HG03066 (cell line): ENCODE results near the gene NTM.

ENCODE experiments used
- ATAC-seq: cut with Tn5 transposase; IDR thresholded peaks from one replicate; pipeline ENCODE4 v1.9.1; 2021; ENCODE audit warnings: low read depth; ENCODE audit not compliant: unreplicated experiment

The NTM gene

DNA sequence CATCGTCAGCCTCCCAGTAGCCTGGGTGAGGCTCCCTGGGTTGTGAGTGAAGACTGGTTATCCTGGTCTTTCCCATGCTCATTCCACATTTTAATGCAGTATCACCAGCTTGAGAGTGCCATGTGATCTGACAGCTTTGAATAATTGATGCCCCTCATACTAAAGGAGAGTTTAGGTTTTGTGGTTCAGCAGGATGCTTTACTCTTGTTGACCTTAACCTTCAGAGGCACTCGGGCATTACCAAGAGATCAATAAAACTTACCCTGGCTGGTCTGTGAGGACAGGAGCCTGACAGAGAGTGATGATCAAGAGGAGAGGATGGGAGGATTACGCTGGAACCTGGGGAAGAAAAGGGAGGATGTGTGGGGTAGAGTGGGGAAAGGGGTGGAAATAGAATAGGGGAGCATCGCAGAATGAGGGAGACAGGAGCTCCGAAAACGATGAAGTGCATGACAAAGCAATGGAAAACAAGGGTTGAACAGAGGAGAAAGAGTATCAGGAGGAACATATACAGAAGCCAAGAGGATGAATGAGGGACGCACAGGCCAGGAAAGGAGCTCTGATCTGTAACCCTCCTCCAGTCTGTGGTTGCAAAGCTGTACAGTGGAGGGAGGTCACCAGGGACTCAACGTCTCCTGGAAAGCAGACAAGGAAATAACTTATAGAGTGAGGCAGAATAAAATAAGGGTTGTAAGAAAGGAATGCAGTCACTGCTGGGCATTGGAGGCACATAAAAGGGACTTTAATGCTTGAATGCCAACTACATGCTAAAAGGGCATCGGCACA, 594.5 kb downstream of the NTM start:
- ATAC-seq: no peak

GRCh38 chr11:131965504-131965903, 595.1 kb downstream of the NTM start:
- ATAC-seq: no peak

GRCh38 chr11:131966667-131967066, 596.3 kb downstream of the NTM start:
- ATAC-seq: no peak

DNA sequence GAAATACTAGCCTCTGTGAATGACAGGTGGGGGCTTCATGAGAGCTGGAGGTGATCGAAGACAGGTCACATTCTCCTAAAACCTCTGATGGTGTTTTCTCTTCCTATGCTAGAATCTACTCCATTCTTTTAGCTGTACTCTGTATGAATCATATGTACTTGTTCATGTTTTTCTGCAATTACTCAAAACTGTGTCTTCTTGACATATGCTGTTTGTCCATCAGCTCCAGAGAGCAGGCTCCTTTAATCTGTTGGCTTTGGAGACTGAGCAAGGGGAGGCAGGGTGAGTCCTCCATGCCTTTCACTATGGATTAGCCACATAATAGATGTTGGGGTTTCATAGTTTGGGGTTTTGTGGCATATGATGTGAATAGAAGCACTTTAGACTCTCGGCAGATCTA, 598.8 kb downstream of the NTM start:
- ATAC-seq: no peak

GRCh38 chr11:131973061-131973460, 602.6 kb downstream of the NTM start:
- ATAC-seq: no peak

DNA sequence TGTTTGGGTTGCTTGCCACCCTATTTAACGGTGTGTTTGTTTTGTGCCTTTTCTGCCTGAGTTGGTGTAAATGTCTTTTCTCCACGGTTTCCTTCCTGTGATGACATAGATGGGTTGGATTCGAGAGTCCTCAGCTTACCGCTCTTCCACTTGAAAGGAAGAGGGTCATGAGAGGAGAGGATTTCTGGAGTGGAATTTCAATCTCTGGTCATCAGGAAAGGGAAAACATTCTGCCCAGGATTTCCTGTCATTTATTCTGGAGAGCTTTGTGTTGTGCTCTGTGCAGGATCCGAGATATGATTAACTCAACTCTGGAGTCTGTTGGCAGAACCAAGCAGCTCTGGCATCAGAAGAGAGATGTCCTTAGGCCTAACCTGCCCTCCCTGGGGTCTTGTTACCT, 605.2 kb downstream of the NTM start:
- ATAC-seq: no peak

DNA sequence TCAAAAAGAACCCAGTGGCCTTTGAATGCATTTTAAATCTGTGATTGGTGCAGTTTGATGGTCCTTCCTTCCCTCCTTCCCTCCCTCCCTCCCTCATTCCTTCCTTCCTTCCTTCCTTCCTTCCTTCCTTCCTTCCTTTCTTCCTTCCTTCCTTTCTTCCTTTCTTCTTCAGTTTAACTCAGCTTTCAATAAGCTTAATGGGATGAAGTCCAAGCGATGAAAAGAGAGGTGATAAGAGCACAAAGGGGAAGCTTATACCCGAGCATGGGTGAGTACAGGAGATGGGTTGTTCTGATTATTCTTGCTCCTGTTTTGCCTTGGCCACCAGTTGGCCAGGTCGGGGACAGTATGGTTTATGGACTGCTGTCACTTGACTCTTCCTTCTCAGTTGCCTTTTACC, 605.6 kb downstream of the NTM start:
- ATAC-seq: no peak

DNA sequence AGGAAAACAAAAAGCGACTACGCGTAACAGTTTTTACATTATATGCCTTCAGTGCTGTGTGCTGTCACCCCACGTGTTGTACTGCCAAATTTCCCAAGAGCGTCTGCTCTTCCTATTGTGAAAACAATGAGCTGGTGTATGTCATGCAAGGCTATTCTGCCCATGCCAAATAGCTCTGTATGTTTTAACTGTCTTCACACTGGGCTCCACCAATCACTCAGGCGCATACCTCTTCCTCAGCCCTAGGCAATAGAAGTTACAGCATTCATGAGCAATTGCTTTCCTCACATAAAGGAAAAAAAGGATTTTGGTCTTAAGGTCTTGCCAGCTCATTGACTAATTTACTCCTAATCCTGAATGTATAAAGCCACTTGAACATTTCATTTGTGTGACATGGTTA, 606.8 kb downstream of the NTM start:
- no peak for ATAC-seq

GRCh38 chr11:131977854-131978253, 607.4 kb downstream of the NTM start:
- ATAC-seq: no peak

DNA sequence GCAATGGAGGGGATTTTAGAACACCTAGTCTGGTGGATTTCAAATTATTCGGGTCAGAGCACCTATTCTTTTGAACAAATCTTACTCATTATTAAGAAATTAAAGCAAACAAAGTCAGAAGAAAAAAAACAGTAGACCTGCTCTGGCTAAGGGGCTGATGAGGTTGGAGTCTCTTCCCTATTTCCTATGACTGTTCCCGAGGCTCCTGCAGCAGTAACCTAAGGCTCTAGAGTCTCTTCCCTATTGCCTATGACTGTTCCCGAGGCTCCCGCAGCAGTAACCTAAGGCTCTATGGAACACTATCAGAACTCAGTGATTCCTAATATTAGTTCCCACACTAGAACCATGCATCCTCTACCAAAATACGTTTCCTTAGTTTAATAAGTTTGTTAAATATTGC, 607.9 kb downstream of the NTM start:
- ATAC-seq: no peak

DNA sequence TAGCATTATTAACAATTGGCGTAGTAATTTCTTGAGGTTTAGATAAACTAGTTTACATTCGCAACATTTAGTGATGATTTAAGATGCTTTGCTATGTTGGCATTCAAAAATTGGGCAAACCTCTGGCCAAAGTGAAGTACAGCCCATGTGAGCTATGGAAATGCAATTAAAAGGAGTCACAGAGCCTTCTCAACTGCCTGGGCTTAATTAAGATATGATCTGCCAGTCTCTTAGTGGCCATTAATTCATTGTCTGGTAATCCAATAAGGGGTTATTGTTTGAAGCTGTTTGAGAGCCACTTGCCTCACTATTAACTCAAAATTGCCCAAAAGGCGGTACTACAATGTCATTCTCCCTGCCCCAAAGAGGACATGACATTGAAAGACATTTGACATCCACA, 608.9 kb downstream of the NTM start:
- ATAC-seq: no peak

- no peak for ATAC-seq
Measured at GRCh38 chr11:131980199-131980598, 609.8 kb downstream of the NTM start.

GRCh38 chr11:131980888-131981668, 610.7 kb downstream of the NTM start:
- no peak for ATAC-seq

DNA sequence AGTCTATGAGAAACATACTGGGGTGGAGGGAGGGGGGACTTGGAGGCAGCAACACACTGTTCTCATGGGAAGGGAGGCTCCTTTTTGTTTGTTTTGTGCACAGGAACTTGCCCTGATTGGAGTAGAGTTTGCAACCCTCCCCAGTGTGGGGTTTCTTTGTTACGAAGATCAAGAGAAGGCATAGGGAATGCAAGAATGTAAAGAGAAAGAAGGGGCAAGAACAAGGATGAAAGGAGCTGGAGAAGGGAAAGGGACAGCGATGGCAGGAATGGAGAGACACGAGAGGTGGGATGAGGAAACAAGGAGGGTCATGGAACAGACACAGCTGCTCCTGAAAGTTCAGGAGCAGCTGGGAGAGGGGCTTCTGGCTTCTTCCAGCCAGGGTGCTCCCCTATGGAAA, 611.7 kb downstream of the NTM start:
- ATAC-seq: no peak

- ATAC-seq: no peak
Measured at GRCh38 chr11:131985846-131986301, 615.5 kb downstream of the NTM start.

GRCh38 chr11:131987703-131988102, 617.3 kb downstream of the NTM start:
- ATAC-seq: no peak

DNA sequence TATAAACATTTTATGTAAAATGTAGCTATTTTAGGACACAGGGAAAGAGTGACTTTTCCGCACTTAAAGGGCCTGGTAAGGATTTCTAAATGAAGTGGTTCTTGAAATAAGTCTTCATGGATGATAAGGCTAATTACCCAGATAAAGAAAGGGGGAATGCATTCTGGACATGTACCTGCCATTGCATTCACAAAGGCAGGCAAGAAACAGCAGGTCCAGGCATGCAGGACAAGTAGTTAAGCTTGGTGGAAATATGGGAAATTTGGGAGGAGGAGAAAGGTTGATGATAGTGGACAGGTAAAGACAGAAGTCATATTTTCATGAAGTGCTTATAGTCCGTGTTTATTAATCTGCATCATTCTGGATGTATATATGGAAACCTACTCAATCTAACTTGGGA, 621.2 kb downstream of the NTM start:
- ATAC-seq: no peak

GRCh38 chr11:131993246-131993645, 622.8 kb downstream of the NTM start:
- no peak for ATAC-seq

GRCh38 chr11:131998020-131998419, 627.6 kb downstream of the NTM start:
- no peak for ATAC-seq

GRCh38 chr11:131999084-131999483, 628.7 kb downstream of the NTM start:
- no peak for ATAC-seq

DNA sequence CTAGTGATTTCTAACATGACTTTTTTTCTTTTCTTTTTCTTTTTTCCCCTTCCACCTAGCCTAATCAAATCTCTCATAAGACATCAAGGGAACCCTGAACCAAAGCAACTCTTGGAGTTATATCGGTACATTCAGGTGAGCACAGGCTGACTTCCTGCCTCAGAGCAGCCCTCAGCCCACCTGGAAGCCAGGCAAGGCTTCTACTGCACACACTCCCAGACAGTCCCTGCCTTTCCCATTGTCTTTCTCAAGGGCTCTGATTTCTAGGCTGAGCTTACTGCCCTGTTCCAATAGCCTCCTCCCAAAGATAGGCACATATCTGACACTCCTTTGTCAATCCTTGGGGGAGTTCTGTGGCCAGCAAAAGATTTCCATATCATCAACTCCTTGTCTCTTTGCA, 629.5 kb downstream of the NTM start:
- ATAC-seq: no peak

DNA sequence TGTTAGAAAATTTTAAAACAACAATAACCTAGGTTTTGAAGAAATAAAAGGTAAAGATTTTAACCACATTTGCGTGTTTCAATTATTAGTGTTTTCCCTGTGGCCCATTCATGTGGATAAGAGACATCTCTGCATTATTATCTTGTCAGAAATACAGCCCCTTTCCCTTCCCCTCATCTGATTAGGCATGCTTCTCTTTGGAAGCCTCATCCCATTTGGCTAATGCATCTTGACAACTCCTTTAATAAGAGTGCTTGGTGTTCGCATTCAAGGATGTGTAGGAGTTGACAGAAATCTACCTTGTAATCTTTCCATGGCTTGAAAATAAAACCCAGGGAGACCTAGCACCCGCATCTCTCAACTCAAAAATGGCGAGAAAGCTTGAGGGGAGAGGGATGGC, 635.5 kb downstream of the NTM start:
- no peak for ATAC-seq
